Left forelimb (tissue), 1 donor: Measurements from ENCODE around the gene ERN1.

ENCODE experiments used
- DNase-seq: peaks from one replicate; pipeline ENCODE4 v3.0.0-alpha.2; 2018; ENCODE audit warnings: low spot score

ERN1 gene

DNA sequence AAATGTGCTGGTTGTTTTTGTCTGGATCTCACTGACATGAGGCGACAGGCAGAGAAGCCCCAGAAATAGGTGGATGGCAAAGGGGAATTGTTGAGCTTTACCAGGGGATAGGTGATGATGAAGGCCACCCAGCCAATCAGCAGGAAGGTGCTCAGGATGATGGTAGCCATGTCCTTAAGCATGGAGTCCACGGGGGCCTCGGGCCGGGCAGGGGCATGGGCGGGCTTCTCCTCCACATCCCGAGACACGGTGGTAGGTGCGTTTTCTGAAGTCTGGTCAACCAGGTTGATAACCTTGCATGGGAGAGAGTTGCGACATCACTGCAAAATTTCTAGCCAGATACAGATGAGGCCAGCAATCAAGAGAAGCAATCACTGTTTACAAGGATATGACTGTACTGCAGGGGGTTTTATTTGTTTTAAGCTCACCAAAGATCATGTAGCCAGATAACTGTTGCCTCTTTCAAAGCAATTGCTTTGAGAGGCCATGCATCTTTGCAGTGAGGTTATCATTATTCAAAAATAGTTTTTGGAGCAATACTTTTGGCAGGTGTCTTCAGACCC lies 72.2 kb downstream of the ERN1 start:
- no peak for DNase-seq

DNA sequence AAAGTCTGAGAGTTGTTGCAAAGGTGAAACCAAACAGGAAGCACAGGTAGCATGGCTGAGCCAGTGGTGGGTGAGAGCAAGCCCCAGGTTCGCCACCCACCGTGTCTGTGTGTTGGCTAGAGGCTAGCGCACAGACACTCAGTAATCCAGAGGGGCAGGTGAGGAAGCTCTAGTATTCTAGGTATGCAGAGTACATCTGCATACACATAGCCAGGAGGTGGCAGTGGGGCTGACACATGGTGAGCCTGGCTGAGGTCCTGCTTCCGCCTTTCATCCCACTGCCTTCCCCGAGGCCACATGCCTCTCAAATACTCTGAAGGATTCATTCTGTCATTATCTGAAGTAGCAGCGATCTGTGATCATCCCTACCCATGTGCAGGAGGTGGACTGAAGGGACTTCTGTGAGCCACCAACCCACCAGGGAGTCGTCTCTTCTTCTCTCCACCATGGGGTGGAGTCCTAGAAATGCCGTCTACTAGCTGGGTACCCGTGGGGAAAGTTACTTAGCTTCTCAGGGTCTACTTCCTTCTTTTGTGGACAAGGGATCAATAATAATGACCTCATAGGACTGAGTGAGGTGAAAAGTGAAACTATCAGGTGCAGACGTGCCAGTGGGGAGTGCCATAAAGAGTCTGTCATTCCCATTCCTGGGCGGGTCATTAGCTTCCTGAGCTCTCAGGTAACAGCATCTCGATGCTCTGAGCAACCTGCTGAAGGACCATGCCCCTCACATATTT lies 73.5 kb downstream of the ERN1 start:
- no peak for DNase-seq

DNA sequence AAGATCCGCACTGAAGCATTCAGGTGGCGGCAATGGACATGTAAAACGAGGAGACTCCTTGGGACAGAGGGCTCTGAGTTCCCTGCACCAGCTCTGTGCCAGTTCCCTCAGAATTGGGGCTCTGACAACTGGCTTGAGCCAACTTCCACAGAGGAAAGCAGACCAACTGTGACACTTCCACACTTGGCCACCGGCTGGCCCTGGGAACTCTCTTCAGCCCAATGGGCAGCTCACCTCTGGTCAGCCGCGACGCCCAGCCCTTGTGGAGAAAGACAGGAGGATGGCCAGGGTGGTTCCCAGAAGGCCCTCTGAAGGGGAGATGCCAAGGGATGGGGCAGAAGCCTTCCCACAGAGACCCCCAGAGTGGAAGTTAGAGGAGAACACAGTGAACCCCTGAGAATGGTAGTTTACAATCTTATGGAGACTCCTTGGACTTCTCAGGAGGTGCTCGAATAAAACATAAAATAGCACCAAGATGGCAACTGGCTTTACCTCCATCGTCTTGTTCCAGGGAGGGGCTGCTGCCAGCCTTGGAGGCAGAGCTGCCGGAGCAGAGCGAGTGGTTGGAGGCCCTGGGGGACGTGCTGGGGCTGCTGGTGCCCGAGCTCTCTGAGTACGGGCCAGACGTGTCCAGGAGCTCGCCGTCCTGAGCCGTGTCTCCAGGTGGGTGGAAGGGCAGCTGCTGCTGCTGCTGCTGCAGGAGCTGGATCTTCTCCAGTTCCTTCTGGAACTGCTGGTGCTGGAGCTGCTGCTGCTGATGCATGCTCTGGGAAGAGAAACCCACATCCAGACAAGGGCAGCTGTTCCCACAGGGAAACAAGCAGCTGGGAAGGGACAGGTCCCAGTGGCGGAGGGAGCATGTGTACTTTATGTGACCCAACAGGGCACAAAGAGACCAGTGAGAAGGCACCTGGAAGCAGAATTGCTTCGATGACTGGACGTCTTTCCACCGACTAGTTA lies 74.5 kb downstream of the ERN1 start:
- DNase-seq, result no peak

DNA sequence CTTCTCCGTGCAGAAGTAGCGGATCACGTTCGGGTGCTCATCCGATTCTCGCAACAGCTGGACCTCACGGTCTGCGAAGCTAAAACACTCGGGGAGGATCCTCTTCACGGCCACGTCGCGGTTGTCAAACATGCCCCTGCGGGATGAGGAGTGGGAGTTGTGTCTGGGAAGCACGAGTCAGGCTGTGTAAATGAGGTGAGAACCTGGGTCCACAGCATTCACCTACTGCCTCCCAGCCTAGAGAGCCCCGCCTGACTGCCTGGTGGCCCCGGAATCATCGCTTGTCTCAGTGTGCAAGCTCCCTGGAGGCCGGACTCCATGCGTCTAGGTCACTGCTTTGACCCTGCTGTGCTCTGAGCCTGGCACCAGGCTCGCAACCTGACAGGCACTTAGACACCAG lies 75.6 kb downstream of the ERN1 start:
- no peak for DNase-seq

- no peak for DNase-seq
These were observed 76.8 kb downstream of the ERN1 start for GRCh38 chr17:64053101-64053500.

GRCh38 chr17:64051153-64051552 lies 78.8 kb downstream of the ERN1 start:
- no peak for DNase-seq

- no peak for DNase-seq
These were observed 81.1 kb downstream of the ERN1 start for GRCh38 chr17:64048805-64049204.

- DNase-seq, result no peak
These were observed 84.8 kb downstream of the ERN1 start for GRCh38 chr17:64045176-64045575.

GRCh38 chr17:64042700-64043485 lies 87.1 kb downstream of the ERN1 start:
- peak; percentile 45 for DNase-seq

GRCh38 chr17:64041912-64042311 lies 88.0 kb downstream of the ERN1 start:
- no peak for DNase-seq

- no peak for DNase-seq
These were observed 89.7 kb downstream of the ERN1 start for GRCh38 chr17:64040206-64040605.

DNA sequence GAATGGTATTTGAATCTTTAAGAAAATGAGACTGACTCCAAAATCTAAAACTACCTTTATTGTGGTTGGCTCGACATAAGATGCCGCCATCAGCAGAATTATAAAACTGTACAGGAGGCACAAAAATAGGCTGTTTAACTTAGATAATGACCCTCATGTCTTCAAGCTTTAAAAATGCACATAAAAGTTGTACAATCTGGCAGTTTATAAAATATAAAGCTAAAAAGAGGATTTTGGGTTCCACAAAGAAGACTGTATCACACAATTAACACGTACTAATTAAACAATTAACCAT lies 90.9 kb downstream of the ERN1 start:
- DNase-seq, result no peak

- DNase-seq, result no peak
These were observed 91.4 kb downstream of the ERN1 start for GRCh38 chr17:64038331-64039105.

GRCh38 chr17:64037802-64038201 lies 92.1 kb downstream of the ERN1 start:
- no peak for DNase-seq

DNA sequence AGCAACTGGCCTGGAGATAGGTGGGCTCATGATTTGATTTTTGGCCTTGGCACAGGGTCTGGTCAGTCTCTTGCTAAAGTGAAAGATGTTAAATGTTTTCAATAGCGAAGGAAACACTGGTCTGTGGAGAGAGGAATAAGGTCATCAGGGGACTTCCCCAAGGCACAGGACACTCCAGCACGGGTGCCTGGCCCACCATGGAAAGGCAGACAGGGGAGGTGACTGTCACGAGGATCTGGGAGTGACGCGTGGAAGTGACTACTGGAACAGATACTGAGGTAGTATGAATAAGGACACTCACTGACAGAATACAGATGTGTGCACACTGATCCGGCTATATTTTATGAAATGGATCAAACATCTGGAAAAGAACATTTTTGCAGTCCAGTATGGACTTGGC lies 92.8 kb downstream of the ERN1 start:
- DNase-seq, result no peak

- DNase-seq, result no peak
These were observed 93.6 kb downstream of the ERN1 start for GRCh38 chr17:64036198-64036922.

DNA sequence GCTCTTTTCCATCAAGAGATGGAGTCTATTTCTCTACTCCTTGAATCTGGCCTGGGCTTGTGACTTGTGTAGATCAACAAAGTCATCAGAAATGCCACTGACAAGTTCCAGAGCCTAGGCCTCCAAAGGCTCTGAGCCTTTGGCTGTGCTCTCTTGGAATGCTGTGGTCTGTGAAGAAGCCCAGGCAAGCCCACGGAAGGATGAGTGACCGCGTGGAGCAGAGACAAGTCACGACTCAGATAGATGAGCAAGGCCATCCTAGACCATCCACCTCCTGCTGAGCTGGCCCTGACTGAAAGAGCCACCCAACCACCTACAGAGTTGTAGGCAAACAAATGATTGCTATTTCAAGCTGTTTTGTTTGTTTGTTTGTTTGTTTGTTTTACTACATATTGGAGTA lies 97.9 kb downstream of the ERN1 start:
- DNase-seq, result no peak

- no peak for DNase-seq
These were observed 101.0 kb downstream of the ERN1 start for GRCh38 chr17:64028874-64029464.

DNA sequence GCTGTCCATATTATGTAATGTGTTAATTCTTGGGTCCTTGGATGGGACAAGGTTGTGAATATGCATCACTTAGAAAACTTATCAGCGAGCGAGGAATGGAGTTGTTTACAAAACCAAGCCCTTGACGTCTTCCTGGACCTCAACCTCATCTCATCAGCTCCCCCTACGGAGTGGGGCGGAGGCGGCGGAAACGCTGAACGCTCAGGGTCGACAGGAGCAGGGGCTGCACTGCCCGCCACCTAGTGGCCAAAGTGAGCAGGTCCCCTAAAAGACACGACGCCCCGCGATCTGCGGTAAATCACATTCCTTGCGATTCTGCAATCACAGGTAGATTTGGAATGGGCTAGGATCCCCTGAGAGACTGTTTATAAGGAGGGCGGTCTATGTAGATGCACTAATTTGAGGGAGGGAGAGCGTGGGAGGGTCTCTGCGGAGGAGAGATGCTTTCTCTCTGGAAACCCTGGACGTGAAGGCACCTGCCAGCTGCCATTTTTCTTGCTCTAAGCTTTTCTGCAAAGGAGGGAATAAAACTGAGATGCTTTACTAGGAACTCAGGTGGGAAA lies 104.1 kb downstream of the ERN1 start:
- no peak for DNase-seq
